Nucleus accumbens (tissue), 56 donors: ENCODE results near the gene SGTA.
A peak's percentile ranks its signal among the peaks of the same experiment; 100 is the strongest.

Source experiments
- DNase-seq, 56 donors: peaks; one replicate each; lab custom pipeline; 2025; lab: John Stamatoyannopoulos, UW

The SGTA gene

DNA sequence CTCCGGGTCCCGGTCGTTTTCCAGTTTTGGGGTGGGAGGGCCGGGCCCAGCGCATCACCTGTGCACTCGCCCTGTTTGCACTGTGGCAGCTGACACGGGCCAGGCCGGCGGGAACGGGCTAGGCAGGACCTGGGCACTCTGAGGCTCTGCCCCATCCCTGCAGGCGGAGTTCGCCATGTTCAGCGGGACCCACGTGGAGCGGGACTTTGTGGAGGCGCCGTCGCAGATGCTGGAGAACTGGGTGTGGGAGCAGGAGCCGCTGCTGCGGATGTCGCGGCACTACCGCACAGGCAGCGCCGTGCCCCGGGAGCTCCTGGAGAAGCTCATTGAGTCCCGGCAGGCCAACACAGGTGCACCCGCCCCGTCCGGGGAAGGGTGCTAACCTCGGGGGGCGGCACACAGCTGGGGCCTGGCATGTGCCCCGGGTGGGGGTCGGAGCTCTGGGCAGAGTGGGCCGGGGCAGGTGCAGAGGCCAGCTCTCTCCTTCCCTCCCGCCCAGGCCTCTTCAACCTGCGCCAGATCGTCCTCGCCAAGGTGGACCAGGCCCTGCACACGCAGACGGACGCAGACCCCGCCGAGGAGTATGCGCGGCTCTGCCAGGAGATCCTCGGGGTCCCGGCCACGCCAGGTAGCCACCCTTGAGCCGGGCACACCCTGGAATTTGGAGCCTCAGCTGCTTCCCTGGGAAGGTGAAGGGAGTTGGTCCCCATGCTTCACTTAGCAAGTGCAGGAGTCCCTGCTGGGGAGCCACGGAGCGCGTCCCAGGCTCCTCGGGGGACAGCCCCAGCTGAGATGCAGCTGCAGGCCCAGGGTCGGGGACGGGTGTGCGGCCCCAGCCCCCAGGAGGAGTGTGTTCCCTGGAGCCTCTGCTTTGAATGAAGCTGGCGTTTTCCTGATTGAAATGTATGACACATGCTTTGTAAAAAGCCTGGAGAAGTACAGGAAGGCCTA lies 27.3 kb upstream of the SGTA start:
- DNase-seq, result no peak

GRCh38 chr19:2809387-2810140 lies 26.5 kb upstream of the SGTA start:
- DNase-seq, result no peak

DNA sequence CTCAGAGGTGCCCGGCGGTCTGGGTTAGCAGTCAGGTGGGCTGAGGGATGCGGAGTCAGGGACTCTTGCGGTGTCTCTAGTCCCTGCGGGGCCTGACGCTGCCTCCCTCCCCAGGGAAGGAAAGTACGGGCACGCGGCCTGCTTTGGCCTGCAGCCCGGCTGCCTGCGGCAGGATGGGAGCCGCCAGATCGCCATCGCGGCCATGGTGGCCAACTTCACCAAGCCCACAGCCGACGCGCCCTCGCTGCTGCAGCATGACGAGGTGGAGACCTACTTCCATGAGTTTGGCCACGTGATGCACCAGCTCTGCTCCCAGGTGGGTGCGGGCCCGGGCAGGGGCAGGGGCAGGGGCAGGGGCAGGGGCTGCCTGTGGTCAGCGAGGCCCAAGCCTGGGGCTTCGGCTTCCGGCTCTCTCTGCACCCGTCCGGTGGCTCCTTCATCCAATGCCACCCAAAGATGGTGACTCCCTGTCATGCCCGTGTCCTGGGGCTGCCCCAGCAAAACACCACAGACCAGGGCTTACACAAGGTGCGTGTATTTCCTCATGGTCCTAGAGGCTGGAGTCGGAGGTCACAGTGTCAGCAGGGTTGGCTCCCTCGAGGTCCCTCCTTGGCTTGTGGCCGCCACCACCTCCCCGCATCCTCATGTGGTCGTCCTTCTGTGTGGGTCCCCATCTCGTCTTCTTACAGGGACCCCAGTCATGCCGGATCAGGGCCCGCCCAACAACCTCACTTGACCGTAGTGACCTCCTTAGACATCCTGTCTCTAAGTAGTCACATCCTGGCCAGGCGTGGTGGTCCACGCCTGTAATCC lies 25.3 kb upstream of the SGTA start:
- no peak for DNase-seq

- DNase-seq, result no peak
Measured at GRCh38 chr19:2807379-2808128, 24.5 kb upstream of the SGTA start.

GRCh38 chr19:2806736-2807378 lies 23.8 kb upstream of the SGTA start:
- no peak for DNase-seq

- no peak for DNase-seq
Measured at GRCh38 chr19:2805991-2806649, 23.0 kb upstream of the SGTA start.

- DNase-seq, result no peak
Measured at GRCh38 chr19:2805261-2805900, 22.3 kb upstream of the SGTA start.

DNA sequence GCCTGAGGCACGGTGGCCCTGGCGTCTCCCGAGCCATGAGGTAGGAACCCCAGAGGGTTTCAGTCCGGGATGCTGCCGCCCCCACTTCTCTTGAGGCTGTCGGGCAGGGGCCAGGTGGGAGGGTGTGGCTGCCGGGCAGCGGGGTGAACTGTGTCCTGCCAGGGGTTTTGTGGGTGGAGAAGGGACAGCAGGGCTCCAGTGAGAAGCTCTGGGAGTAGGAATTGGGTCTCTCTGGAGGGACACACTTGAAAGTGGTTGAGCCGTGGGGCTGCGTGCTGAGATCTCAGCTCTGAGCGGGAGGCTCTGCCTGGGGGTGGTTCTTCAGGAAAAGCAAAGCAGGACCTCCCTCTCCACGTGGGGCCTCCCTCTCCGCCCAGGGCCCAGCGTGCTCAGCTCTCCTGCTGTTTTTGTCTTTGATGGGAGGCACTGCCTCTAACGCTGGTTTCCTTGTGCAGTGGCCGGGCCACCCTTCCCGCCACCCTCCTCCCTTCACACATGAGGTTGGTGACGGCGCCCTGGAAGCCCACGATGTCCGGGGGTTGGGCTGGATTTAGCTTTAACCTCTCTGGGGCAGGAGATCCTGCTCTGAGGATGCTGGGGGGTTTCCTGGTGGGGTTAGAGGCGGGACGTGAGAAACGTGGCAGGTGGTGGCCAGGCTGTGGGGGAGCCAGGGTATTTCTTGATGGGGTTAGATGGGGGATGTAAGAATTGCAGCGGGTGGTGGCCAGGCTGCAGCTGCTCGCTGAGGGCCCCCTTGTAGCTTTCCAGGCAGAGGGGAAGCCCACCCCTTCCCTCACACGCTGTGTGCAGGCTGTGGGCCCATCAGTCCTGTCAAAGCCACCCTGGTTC lies 21.3 kb upstream of the SGTA start:
- DNase-seq, result no peak

DNA sequence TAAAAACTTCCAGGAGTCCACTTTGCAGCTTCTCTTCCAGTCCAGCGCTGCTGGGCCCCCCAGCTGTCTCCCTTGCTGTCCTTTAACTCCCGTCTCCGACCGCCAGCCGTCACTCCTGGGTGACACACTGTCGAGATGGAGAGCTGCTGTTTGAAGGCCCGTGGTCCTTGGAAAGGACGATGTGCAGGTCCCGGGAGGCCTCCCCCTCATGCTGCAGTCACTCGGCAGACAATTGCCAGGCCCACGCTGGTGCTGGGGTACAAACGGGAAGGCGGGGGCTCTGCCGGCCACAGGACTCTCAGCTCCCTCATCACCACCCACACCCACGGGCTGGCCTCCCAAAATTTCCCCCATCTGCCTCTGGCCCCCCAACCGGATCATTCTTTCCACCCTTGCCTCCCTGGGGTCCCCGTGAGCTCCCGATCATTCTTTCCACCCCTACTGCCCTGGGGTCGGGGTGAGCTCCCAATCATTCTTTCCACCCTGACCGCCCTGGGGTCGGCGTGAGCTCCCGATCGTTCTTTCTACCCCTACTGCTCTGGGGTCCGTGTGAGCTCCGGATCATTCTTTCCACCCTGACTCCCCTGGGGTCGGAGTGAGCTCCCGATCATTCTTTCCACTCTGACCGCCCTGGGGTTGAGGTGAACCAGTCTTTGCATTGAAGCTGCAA lies 20.5 kb upstream of the SGTA start:
- DNase-seq, result no peak

- no peak for DNase-seq
Measured at GRCh38 chr19:2802826-2803225, 19.8 kb upstream of the SGTA start.

DNA sequence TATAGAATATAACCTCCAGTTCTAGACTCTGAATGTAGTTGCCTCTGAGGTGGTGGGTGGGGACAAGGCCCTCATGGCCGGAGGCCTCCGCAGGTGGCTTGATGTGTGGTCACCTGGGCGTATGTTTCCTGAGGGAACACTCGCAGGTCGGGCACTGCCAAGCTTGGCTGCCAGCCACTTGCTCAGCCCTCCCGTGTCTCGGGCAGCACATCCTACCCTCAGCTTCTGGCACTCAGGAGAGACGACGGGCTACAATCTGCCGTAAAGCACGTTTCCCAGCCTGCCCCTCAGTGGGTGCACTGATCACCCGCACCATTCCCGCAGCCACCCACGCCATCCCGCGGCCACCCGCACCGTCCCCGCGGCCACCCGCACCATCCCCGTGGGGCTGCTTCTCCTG lies 17.4 kb upstream of the SGTA start:
- no peak for DNase-seq

- DNase-seq, result no peak
Measured at GRCh38 chr19:2799273-2800020, 16.4 kb upstream of the SGTA start.

DNA sequence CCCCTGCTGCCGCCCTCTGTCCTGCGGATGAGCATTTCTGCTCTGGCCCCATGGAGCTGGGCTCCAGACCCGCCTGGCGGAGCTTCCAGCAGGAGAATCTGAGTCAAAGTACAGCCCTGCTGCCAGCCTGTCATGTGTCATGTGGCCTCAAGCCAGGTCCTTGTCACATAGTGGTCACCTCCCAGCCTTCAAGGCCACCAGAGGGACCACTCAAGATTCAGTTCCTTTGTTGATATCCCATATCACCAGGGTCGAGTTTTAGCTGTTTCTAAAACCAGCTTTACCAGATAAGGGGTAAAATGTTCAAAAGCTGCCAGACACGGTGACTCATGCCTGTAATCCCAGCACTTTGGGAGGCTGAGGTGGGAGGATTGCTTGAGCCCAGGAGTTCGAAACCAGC lies 15.7 kb upstream of the SGTA start:
- peak in 1 of 56 donors; percentile 36 for DNase-seq

GRCh38 chr19:2798158-2798685 lies 15.1 kb upstream of the SGTA start:
- no peak for DNase-seq

GRCh38 chr19:2797280-2797679 lies 14.2 kb upstream of the SGTA start:
- no peak for DNase-seq

- no peak for DNase-seq
Measured at GRCh38 chr19:2796659-2797266, 13.7 kb upstream of the SGTA start.
